Calu3 (cell line): ENCODE results near the gene CD2AP. TPM values are rescaled to one million over a fixed set of nuclear protein-coding genes. Genes with fewer than 3 reads are reported as not detected.

Source experiments
- BruUV-seq: library from RNA; stranded (reverse); fragments of 400-500 nt; replicated peaks from 2 replicates; lab custom pipeline; 2021; lab: Mats Ljungman, UMichigan
- CTCF ChIA-PET: fragments of 300-600 bp; sonication (Branson Sonifier 250); formaldehyde crosslinking; loops from one replicate; lab custom pipeline; 2022; ENCODE audit warnings: antibody characterized with exemption; lab: Charles Lee
- DNase-seq: peaks from one replicate; pipeline ENCODE4 v3.0.0; 2022
- H3K27ac Mint-ChIP-seq: one replicate; pipeline ENCODE4 v1.8.0; 2022; ENCODE audit warnings: mixed read lengths; ENCODE audit not compliant: unreplicated experiment
- H3K27me3 Mint-ChIP-seq: one replicate; pipeline ENCODE4 v1.8.0; 2022; ENCODE audit warnings: mixed read lengths; ENCODE audit not compliant: unreplicated experiment
- H3K36me3 Mint-ChIP-seq: one replicate; pipeline ENCODE4 v1.8.0; 2022; ENCODE audit warnings: mild to moderate bottlenecking, moderate library complexity, mixed read lengths; ENCODE audit not compliant: insufficient read depth, unreplicated experiment
- H3K4me1 Mint-ChIP-seq: one replicate; pipeline ENCODE4 v1.8.0; 2022; ENCODE audit warnings: mild to moderate bottlenecking, low read depth, mixed read lengths; ENCODE audit not compliant: unreplicated experiment
- H3K4me3 Mint-ChIP-seq: one replicate; pipeline ENCODE4 v1.8.0; 2022; ENCODE audit warnings: mild to moderate bottlenecking, low read depth, moderate library complexity, mixed read lengths; ENCODE audit not compliant: unreplicated experiment
- H3K9me3 Mint-ChIP-seq: one replicate; pipeline ENCODE4 v1.8.0; 2022; ENCODE audit warnings: low read depth, mixed read lengths; ENCODE audit not compliant: unreplicated experiment
- CTCF ChIP-seq: fragments of 200-600 bp; IDR thresholded peaks from one replicate; pipeline ENCODE4 v1.8.0; 2022; ENCODE audit warnings: antibody characterized with exemption; ENCODE audit not compliant: unreplicated experiment
- intact Hi-C: fragments of 100-400 bp; cut with micrococcal nuclease; formaldehyde crosslinking; loops from one replicate; pipeline ENCODE4 v1.10.0; 2022; ENCODE audit not compliant: unreplicated experiment
- total RNA-seq: library from RNA; stranded (reverse); gene quantifications from 2 replicates; pipeline ENCODE4 v1.2.3, GENCODE V29; 2022

Gene CD2AP
- total RNA-seq, 1 experiment from 2014 or later: 105 TPM

GRCh38 chr6:47603995-47604394 is 126.4 kb downstream of the CD2AP start:
- peaks cover 35% of the 10 kb centered on the region for H3K36me3 Mint-ChIP-seq
- BruUV-seq: no TSS peak
- no peak overlapping the region for H3K4me3 Mint-ChIP-seq
- no peak overlapping the region for H3K27ac Mint-ChIP-seq
- no peaks in the 10 kb centered on the region for H3K27me3 Mint-ChIP-seq
- peaks cover 8% of the 10 kb centered on the region for H3K4me1 Mint-ChIP-seq
- CTCF ChIA-PET: interaction anchor here (0.6 kb wide), 1 partner anchor 9 kb away, joined by 6 read pairs; no protein-coding TSS in a partner anchor
- intact Hi-C loops: no loop called here
- no peaks in the 10 kb centered on the region for H3K9me3 Mint-ChIP-seq
- no peak for DNase-seq
- TF ChIP-seq CTCF: no peak

GRCh38 chr6:47621838-47622449 is 144.4 kb downstream of the CD2AP start:
- no TSS peak for BruUV-seq
- Mint-ChIP-seq H3K27me3 (no peaks in the 10 kb centered on the region), H3K36me3 (peaks cover 54% of the 10 kb centered on the region), H3K4me3 (no peak overlapping the region), H3K4me1 (no peaks in the 10 kb centered on the region), H3K9me3 (no peaks in the 10 kb centered on the region), H3K27ac (no peak overlapping the region)
- TF ChIP-seq CTCF: no peak
- CTCF ChIA-PET: no interaction called here
- intact Hi-C loops: no loop called here
- DNase-seq: no peak

GRCh38 chr6:47626782-47627181 is 149.2 kb downstream of the CD2AP start:
- CTCF ChIA-PET: no interaction called here
- no peak for DNase-seq
- Mint-ChIP-seq H3K4me1 (peaks cover 7% of the 10 kb centered on the region), H3K9me3 (no peaks in the 10 kb centered on the region), H3K36me3 (peaks cover 46% of the 10 kb centered on the region), H3K27ac (no peak overlapping the region), H3K27me3 (no peaks in the 10 kb centered on the region), H3K4me3 (no peak overlapping the region)
- no TSS peak for BruUV-seq
- TF ChIP-seq CTCF: no peak
- intact Hi-C loops: no loop called here

GRCh38 chr6:47628448-47629272 is 151.1 kb downstream of the CD2AP start:
- DNase-seq: no peak
- peaks cover 20% of the 10 kb centered on the region for H3K4me1 Mint-ChIP-seq
- no peaks in the 10 kb centered on the region for H3K9me3 Mint-ChIP-seq
- H3K36me3 Mint-ChIP-seq: peaks cover 39% of the 10 kb centered on the region
- H3K27me3 Mint-ChIP-seq: no peaks in the 10 kb centered on the region
- H3K27ac Mint-ChIP-seq: no peak overlapping the region
- no peak overlapping the region for H3K4me3 Mint-ChIP-seq
- BruUV-seq: no TSS peak
- intact Hi-C loops: no loop called here
- CTCF ChIA-PET: no interaction called here
- TF ChIP-seq CTCF: no peak
